Activated CD8-positive, alpha-beta memory T cell treated with anti-CD3 and anti-CD28 coated beads, Interleukin-2, amount 50 U/mL, for 24 hours (primary cell): ENCODE data around the gene XRCC6.
A peak's percentile ranks its signal among the peaks of the same experiment; 100 is the strongest.
"Not testable (repeated sequence)": the region's sequence is repeated elsewhere in the genome, so short reads cannot be mapped to it uniquely, and the experiment has no call there.

Source experiments
- DNase-seq: peaks from one replicate; pipeline ENCODE4 v3.0.0-alpha.2; 2020; ENCODE audit errors: extremely low read depth

XRCC6 gene

DNA sequence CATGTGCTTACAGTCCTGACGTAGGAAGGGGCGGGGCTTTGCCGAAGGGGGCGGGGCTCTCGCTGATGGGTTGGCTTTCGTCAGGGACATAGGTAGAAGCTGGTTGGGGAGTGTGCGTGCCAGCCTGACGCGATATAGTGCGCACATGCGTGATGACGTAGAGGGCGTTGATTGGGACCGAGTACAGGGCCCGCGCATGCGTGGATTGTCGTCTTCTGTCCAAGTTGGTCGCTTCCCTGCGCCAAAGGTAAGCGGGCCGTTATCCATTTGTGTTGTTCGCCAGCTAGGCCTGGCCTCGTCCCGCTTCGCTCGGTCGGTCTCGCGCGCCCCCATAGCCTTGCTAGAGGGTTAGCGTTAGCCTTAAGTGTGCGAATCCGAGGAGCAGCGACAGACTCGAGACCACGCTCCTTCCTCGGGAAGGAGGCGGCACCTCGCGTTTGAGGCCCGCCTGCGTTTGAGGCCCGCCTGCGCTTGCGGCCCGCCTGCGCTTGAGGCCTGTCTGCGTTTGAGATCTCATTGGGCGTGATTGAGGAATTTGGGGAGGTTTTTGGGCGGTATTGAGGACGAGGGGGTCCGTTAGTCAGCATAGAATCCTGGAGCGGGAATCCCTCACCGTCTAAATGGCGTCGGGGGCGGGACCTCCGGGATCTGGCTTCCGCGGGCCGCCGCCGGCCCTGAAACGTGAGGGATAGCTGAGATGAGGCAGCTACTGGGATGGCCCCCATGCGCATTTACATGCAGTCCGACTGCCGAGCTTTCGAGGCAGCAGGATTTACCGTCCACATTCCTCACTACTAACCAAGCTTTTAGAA, at the start of gene XRCC6:
TSS of gene XRCC6 (plus strand) at position 197 of the 812 bp plus-strand sequence. CDS start 710 bp downstream, outside the sequence.
- DNase-seq, result peak; percentile 99

DNA sequence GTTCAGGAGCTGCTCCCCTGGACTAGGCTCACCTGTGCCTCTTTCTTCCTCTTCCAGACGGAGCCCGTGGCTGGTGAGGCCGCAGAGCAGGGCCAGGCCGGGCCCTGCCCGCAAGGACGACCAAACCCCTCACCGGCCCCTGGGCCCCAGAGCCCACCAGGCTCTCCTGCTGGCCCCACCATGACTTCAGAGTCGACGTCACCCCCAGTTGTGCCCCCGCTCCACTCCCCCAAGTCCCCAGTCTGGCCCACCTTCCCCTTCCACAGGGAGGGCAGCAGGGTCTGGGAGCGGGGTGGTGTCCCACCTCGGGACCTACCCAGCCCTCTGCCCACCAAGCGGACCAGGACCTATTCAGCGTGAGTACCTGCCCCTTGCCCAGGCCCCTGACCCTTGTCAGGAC, 49.3 kb upstream of the XRCC6 start:
- DNase-seq, result no peak

GRCh38 chr22:41572305-41572704, 48.8 kb upstream of the XRCC6 start:
- not testable (repeated sequence) for DNase-seq

- DNase-seq, result no peak
These were observed 47.4 kb upstream of the XRCC6 start for GRCh38 chr22:41573677-41574076.

DNA sequence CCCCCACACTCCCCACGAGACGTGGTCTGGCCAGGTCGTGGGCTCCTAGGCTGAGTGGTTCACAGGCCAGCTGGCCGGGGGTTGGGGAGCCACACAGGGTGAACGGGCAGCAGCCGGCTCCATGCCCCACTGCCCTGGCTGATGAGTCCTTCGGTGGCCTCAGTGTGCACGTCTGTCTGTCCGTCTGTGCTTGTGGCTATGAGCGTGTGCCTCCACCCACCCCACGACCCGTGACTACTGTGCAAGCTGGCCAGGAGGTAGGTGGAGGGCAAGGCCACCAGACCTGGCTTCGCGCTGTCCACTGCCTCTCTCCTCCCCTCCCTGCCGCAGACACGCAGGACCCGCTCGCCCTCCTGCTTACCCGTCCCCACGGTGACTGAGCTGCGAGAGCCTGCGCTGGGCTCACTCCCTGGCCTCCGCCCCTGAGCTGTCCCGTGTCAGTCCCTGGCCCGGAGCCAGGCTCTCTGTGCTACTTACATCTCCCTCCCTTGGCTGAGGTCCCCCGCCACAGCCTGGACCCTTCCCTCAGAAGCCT, 46.2 kb upstream of the XRCC6 start:
- DNase-seq, result no peak

DNA sequence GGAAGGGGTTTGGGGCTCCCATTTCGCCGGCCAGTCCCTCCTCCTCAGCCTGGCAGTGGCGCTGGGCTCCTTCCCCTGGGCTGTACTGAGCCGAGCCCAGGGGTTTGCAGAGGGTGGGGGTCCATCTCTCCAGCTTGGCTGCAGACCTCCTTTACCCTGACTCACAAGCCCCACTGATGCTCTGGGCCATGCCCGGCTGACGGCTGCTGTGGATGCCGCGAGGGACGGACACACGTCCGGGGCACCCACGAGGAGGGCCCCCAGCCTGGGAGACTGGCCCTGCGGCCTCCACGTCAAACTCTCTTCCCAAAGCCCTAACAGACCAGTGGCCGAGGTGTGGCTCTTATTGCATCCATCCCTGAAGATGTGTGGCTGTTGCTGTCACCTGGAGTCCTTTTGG, 45.6 kb upstream of the XRCC6 start:
- no peak for DNase-seq

DNA sequence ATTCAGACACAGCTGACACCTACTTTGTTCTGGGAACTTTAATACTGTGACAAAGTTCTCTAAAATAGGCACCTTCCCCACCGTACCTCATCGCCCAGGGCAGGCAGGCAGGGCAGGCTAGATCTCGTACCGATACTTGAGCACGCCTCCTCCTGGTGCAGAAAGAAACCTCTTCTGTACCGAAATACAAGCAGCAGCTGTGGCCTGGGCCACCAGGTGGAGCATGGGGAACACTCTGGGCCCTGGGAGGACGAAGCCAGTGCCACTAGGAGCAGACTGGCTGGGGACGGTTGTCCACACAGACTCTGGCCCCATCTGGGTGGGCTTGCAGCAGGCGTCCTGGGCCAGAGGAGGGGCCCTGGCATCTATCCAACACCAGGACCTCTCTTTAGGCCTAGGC, 44.2 kb upstream of the XRCC6 start:
- no peak for DNase-seq

DNA sequence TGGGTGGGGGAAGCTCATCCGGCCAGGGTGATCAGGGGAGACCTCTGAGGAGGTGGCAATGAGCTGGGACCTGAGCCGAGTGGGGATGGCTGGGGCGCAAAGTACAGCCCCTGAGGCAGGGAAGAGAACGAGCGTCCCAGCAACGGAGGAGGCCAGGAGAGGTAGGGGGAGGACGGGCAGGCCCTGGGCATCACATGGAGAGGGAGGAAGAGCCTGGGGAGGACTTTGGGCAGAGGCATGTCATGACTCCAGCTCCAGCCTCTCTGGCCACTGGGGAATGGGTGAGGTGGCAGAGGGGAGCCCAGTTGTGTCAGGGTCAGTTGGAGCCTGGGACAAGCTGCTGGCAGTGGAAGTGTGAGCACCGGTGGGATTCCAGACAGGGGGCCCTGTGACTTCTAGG, 43.0 kb upstream of the XRCC6 start:
- DNase-seq, result no peak

- DNase-seq, result no peak
These were observed 42.3 kb upstream of the XRCC6 start for GRCh38 chr22:41578818-41579217.

DNA sequence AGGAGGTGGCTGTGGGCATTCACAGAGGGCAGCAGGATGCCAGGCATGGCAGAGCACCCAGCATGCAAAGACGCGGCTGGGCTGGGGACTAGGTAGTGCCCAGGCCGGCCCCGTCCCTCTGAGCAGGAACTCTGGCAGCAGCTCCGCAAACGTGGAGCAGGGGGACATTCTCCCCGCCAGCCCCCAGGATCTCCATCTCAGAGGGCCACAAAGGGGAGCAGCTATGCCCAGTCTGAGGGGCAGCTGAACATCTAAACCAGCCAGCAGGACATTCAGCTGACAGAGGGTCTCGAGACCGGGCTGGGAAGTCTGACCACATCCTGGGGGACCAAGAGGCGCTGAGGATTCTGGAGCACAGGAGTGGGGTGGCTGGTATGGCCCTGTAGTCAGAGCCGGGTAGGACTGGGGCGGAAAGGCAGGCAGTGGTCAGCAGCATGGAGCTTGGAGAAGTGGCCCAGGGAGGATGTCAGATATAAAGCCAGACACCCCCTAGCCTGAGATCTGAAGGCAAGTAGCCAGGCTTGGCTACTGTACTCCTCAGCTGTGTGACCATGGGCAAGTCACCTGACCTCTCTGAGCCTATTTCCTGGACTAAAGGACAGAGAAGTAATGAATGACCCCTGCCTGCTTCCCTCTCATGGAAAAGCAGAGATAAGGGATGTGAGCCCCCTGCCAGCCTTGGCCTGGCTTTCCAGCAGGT, 41.6 kb upstream of the XRCC6 start:
- no peak for DNase-seq

GRCh38 chr22:41579997-41580355, 41.1 kb upstream of the XRCC6 start:
- no peak for DNase-seq

DNA sequence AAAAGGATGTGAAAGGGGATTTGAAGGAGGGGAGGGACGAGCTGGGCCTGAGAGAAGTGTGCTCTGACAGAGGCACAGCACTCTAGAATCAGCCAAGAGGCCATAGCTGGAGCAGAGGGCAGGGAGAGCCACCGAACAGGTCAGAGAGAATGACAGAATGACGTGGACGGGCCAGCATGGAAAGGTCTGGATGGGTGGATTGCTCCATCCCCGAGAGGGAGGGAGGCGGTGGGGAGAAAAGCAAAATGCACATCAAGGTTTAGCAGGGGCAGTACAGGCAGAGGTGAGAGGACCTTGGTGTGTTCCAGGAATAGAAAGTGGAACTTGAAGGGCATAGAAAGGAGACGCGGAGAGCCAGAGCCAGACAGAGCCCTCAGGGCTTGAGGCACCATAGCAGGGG, 38.4 kb upstream of the XRCC6 start:
- no peak for DNase-seq

DNA sequence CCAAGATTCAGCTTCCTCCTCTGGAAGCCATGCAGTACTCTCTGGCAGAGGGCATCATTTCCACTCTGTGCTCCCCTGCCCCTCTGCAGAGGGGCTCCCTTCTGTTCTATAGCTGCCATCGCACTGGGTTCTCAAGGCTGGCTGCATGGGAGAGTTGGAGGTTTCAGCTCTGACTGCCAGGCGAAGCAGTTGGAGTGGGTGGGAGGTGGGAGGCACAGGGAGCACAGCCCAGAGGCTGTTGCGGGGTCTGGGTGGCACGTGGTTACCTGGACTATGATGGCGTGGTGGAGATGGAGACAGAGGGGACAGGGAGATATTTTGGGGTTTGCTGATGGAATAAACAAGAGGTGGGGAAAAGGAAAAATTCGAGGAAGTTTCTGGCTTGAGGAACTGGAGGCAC, 36.2 kb upstream of the XRCC6 start:
- DNase-seq, result no peak

- no peak for DNase-seq
These were observed 35.2 kb upstream of the XRCC6 start for GRCh38 chr22:41585898-41586297.

GRCh38 chr22:41587347-41587723, 33.8 kb upstream of the XRCC6 start:
- no peak for DNase-seq

DNA sequence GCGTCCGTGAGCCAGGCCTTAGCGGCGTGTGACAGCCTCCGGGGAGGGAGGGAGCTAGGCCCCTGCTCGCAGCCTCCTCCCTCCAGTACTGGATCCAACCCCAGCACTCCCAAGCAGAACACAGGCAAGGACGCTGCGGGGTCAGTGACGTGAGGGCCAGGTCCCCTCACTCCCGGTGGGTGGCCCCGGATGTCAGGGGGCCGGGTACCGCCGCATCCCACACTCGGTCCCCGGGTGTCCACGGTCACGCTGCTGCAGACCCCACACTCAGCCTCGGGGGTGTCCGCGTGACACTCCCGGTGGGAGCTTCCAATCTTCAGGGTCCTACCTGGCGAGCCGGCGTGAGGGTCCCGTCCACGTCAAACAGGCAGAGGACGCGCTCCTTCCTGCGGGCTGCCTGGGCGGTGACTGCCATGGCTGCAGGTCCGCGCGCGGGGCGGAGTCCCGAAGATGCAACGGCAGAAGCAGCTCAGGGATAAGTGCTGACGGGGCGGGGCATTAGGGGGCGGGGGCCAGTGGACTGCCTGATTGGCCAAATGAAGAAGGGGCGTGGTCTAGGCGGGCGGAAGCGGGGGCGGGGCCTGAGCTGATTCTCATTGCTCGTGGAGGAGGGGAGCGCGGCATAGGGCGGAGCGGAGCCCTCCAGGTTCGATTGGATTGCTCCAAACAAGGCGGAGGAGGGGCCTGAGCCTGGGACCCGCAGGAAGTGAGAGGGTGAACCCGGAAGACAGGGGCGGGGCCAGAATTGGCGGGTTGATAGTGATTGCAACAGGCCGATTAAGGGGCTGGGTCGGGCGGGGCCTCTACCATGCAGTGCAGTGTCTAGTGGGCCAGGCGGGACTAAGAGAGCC, 31.5 kb upstream of the XRCC6 start, which contains the start of gene PMM1:
TSS of gene PMM1 (minus strand) at position 450 of the 851 bp plus-strand sequence. CDS start at position 415, 35 bp downstream.
- peak; percentile 100 for DNase-seq

- not testable (repeated sequence) for DNase-seq
These were observed 27.6 kb upstream of the XRCC6 start for GRCh38 chr22:41593336-41593960.

GRCh38 chr22:41595703-41596102, 25.4 kb upstream of the XRCC6 start:
- DNase-seq, result no peak

- no peak for DNase-seq
These were observed 24.1 kb upstream of the XRCC6 start for GRCh38 chr22:41596776-41597634.

GRCh38 chr22:41597635-41597953, 23.5 kb upstream of the XRCC6 start:
- no peak for DNase-seq

GRCh38 chr22:41598081-41598480, 23.0 kb upstream of the XRCC6 start:
- no peak for DNase-seq
